ENCODE data around the gene PRSS57.
"Not testable (repeated sequence)": the region's sequence is repeated elsewhere in the genome, so short reads cannot be mapped to it uniquely, and the experiment has no call there.

The PRSS57 gene

GRCh38 chr19:688992-689391 is 6.3 kb downstream of the PRSS57 start:
- DNase-seq = no peak

GRCh38 chr19:688214-688613 is 7.0 kb downstream of the PRSS57 start:
- DNase-seq = no peak

- no peak for DNase-seq
These were observed 7.6 kb downstream of the PRSS57 start for GRCh38 chr19:687569-688166.

GRCh38 chr19:686589-687297 is 8.5 kb downstream of the PRSS57 start:
- DNase-seq = no peak

GRCh38 chr19:685454-685931 is 9.8 kb downstream of the PRSS57 start:
- DNase-seq = no peak

- DNase-seq = no peak
These were observed 12.5 kb downstream of the PRSS57 start for GRCh38 chr19:682678-683320.

GRCh38 chr19:681029-682019 is 13.9 kb downstream of the PRSS57 start:
- peak; percentile 85 for DNase-seq

- DNase-seq = peak; percentile 99
These were observed 14.8 kb downstream of the PRSS57 start for GRCh38 chr19:680287-681028.

GRCh38 chr19:679418-680286 is 15.6 kb downstream of the PRSS57 start:
- DNase-seq = peak; percentile 79

GRCh38 chr19:678791-679388 is 16.4 kb downstream of the PRSS57 start:
- DNase-seq = no peak

GRCh38 chr19:677601-678436 is 17.4 kb downstream of the PRSS57 start:
- peak; percentile 75 for DNase-seq

- DNase-seq = peak; percentile 96
These were observed 18.1 kb downstream of the PRSS57 start for GRCh38 chr19:677201-677600.

GRCh38 chr19:676339-677105 is 18.7 kb downstream of the PRSS57 start, which contains the start of gene FSTL3:
FSTL3 (plus strand) TSS chr19:676392; CDS start chr19:676424, 32 bp downstream.
- DNase-seq = no peak

- no peak for DNase-seq
These were observed 19.3 kb downstream of the PRSS57 start for GRCh38 chr19:676007-676338.

GRCh38 chr19:674282-675151 is 20.7 kb downstream of the PRSS57 start:
- no peak for DNase-seq

GRCh38 chr19:670609-671075 is 24.6 kb downstream of the PRSS57 start:
- DNase-seq = peak; percentile 78

- DNase-seq = not testable (repeated sequence)
These were observed 26.4 kb downstream of the PRSS57 start for GRCh38 chr19:668675-669434.

All from 8988T (cell line).